ENCODE measurements around the gene CDKAL1.

CDKAL1 gene

GRCh38 chr6:20687494-20687893, 153.2 kb downstream of the CDKAL1 start:
- Histone ChIP-seq H3K4me1 (ENCODE audit: insufficient read depth, low read length) (peaks cover 4% of the 10 kb centered on the region), H3K9me3 (ENCODE audit: low read length) (no peaks in the 10 kb centered on the region), H3K36me3 (ENCODE audit: insufficient read depth, low read length) (no peaks in the 10 kb centered on the region), H2AFZ (ENCODE audit: low read depth, low read length) (no peak overlapping the region), H3K27me3 (ENCODE audit: insufficient read depth, low read length) (no peaks in the 10 kb centered on the region), H3K4me3 (ENCODE audit: low read length) (no peak overlapping the region)

- H3K27me3 ChIP-seq (ENCODE audit: insufficient read depth, low read length): no peaks in the 10 kb centered on the region
- H3K4me3 ChIP-seq (ENCODE audit: low read length): no peak overlapping the region
- no peaks in the 10 kb centered on the region for H3K36me3 ChIP-seq (ENCODE audit: insufficient read depth, low read length)
- H3K9me3 ChIP-seq (ENCODE audit: low read length): no peaks in the 10 kb centered on the region
- no peak overlapping the region for H2AFZ ChIP-seq (ENCODE audit: low read depth, low read length)
- H3K4me1 ChIP-seq (ENCODE audit: insufficient read depth, low read length): peaks cover 4% of the 10 kb centered on the region
Measured at GRCh38 chr6:20688710-20689500, 154.6 kb downstream of the CDKAL1 start.

- peaks cover 4% of the 10 kb centered on the region for H3K4me1 ChIP-seq (ENCODE audit: insufficient read depth, low read length)
- H3K4me3 ChIP-seq (ENCODE audit: low read length): no peak overlapping the region
- no peaks in the 10 kb centered on the region for H3K27me3 ChIP-seq (ENCODE audit: insufficient read depth, low read length)
- no peaks in the 10 kb centered on the region for H3K9me3 ChIP-seq (ENCODE audit: low read length)
- no peaks in the 10 kb centered on the region for H3K36me3 ChIP-seq (ENCODE audit: insufficient read depth, low read length)
- no peak overlapping the region for H2AFZ ChIP-seq (ENCODE audit: low read depth, low read length)
Measured at GRCh38 chr6:20691185-20691584, 156.9 kb downstream of the CDKAL1 start.

GRCh38 chr6:20692023-20692422, 157.8 kb downstream of the CDKAL1 start:
- H3K36me3 ChIP-seq (ENCODE audit: insufficient read depth, low read length): no peaks in the 10 kb centered on the region
- peaks cover 4% of the 10 kb centered on the region for H3K4me1 ChIP-seq (ENCODE audit: insufficient read depth, low read length)
- H3K9me3 ChIP-seq (ENCODE audit: low read length): no peaks in the 10 kb centered on the region
- H2AFZ ChIP-seq (ENCODE audit: low read depth, low read length): no peak overlapping the region
- H3K4me3 ChIP-seq (ENCODE audit: low read length): no peak overlapping the region
- no peaks in the 10 kb centered on the region for H3K27me3 ChIP-seq (ENCODE audit: insufficient read depth, low read length)

- no peaks in the 10 kb centered on the region for H3K9me3 ChIP-seq (ENCODE audit: low read length)
- peaks cover 4% of the 10 kb centered on the region for H3K4me1 ChIP-seq (ENCODE audit: insufficient read depth, low read length)
- no peak overlapping the region for H2AFZ ChIP-seq (ENCODE audit: low read depth, low read length)
- H3K27me3 ChIP-seq (ENCODE audit: insufficient read depth, low read length): no peaks in the 10 kb centered on the region
- no peak overlapping the region for H3K4me3 ChIP-seq (ENCODE audit: low read length)
- H3K36me3 ChIP-seq (ENCODE audit: insufficient read depth, low read length): no peaks in the 10 kb centered on the region
Measured at GRCh38 chr6:20693466-20694063, 159.3 kb downstream of the CDKAL1 start.

- Histone ChIP-seq H3K27me3 (ENCODE audit: insufficient read depth, low read length) (no peaks in the 10 kb centered on the region), H3K36me3 (ENCODE audit: insufficient read depth, low read length) (no peaks in the 10 kb centered on the region), H2AFZ (ENCODE audit: low read depth, low read length) (no peak overlapping the region), H3K9me3 (ENCODE audit: low read length) (no peaks in the 10 kb centered on the region), H3K4me3 (ENCODE audit: low read length) (no peak overlapping the region), H3K4me1 (ENCODE audit: insufficient read depth, low read length) (no peaks in the 10 kb centered on the region)
Measured at GRCh38 chr6:20696676-20697075, 162.4 kb downstream of the CDKAL1 start.

- Histone ChIP-seq H3K9me3 (ENCODE audit: low read length) (no peaks in the 10 kb centered on the region), H3K36me3 (ENCODE audit: insufficient read depth, low read length) (no peaks in the 10 kb centered on the region), H3K4me3 (ENCODE audit: low read length) (no peak overlapping the region), H3K4me1 (ENCODE audit: insufficient read depth, low read length) (no peaks in the 10 kb centered on the region), H2AFZ (ENCODE audit: low read depth, low read length) (no peak overlapping the region), H3K27me3 (ENCODE audit: insufficient read depth, low read length) (no peaks in the 10 kb centered on the region)
Measured at GRCh38 chr6:20698675-20699074, 164.4 kb downstream of the CDKAL1 start.

GRCh38 chr6:20699402-20699801, 165.1 kb downstream of the CDKAL1 start:
- Histone ChIP-seq H3K4me3 (ENCODE audit: low read length) (no peak overlapping the region), H2AFZ (ENCODE audit: low read depth, low read length) (no peak overlapping the region), H3K36me3 (ENCODE audit: insufficient read depth, low read length) (no peaks in the 10 kb centered on the region), H3K4me1 (ENCODE audit: insufficient read depth, low read length) (no peaks in the 10 kb centered on the region), H3K27me3 (ENCODE audit: insufficient read depth, low read length) (no peaks in the 10 kb centered on the region), H3K9me3 (ENCODE audit: low read length) (no peaks in the 10 kb centered on the region)

- no peaks in the 10 kb centered on the region for H3K36me3 ChIP-seq (ENCODE audit: insufficient read depth, low read length)
Measured at GRCh38 chr6:20700375-20700774, 166.1 kb downstream of the CDKAL1 start.

GRCh38 chr6:20702366-20702765, 168.1 kb downstream of the CDKAL1 start:
- H3K4me1 ChIP-seq (ENCODE audit: insufficient read depth, low read length): no peaks in the 10 kb centered on the region
- H3K4me3 ChIP-seq (ENCODE audit: low read length): no peak overlapping the region
- H2AFZ ChIP-seq (ENCODE audit: low read depth, low read length): no peak overlapping the region
- H3K27me3 ChIP-seq (ENCODE audit: insufficient read depth, low read length): no peaks in the 10 kb centered on the region
- H3K9me3 ChIP-seq (ENCODE audit: low read length): no peaks in the 10 kb centered on the region
- no peaks in the 10 kb centered on the region for H3K36me3 ChIP-seq (ENCODE audit: insufficient read depth, low read length)

More at GRCh38 chr6:20700375-20700774, 166.1 kb downstream of the CDKAL1 start:
- H3K9me3 ChIP-seq (ENCODE audit: low read length): no peaks in the 10 kb centered on the region
- H3K27me3 ChIP-seq (ENCODE audit: insufficient read depth, low read length): no peaks in the 10 kb centered on the region
- H3K4me1 ChIP-seq (ENCODE audit: insufficient read depth, low read length): no peaks in the 10 kb centered on the region
- no peak overlapping the region for H2AFZ ChIP-seq (ENCODE audit: low read depth, low read length)
- H3K4me3 ChIP-seq (ENCODE audit: low read length): no peak overlapping the region

GRCh38 chr6:20703049-20703448, 168.8 kb downstream of the CDKAL1 start:
- H3K4me1 ChIP-seq (ENCODE audit: insufficient read depth, low read length): no peaks in the 10 kb centered on the region

GRCh38 chr6:20704325-20705025, 170.2 kb downstream of the CDKAL1 start:
- H2AFZ ChIP-seq (ENCODE audit: low read depth, low read length): no peak overlapping the region
- no peaks in the 10 kb centered on the region for H3K27me3 ChIP-seq (ENCODE audit: insufficient read depth, low read length)
- no peaks in the 10 kb centered on the region for H3K36me3 ChIP-seq (ENCODE audit: insufficient read depth, low read length)
- H3K9me3 ChIP-seq (ENCODE audit: low read length): no peaks in the 10 kb centered on the region
- no peak overlapping the region for H3K4me3 ChIP-seq (ENCODE audit: low read length)
- no peaks in the 10 kb centered on the region for H3K4me1 ChIP-seq (ENCODE audit: insufficient read depth, low read length)

More at GRCh38 chr6:20703049-20703448, 168.8 kb downstream of the CDKAL1 start:
- Histone ChIP-seq H2AFZ (ENCODE audit: low read depth, low read length) (no peak overlapping the region), H3K9me3 (ENCODE audit: low read length) (no peaks in the 10 kb centered on the region), H3K4me3 (ENCODE audit: low read length) (no peak overlapping the region), H3K36me3 (ENCODE audit: insufficient read depth, low read length) (no peaks in the 10 kb centered on the region), H3K27me3 (ENCODE audit: insufficient read depth, low read length) (no peaks in the 10 kb centered on the region)

GRCh38 chr6:20705741-20706140, 171.5 kb downstream of the CDKAL1 start:
- Histone ChIP-seq H3K4me1 (ENCODE audit: insufficient read depth, low read length) (no peaks in the 10 kb centered on the region), H3K27me3 (ENCODE audit: insufficient read depth, low read length) (no peaks in the 10 kb centered on the region), H3K36me3 (ENCODE audit: insufficient read depth, low read length) (no peaks in the 10 kb centered on the region), H2AFZ (ENCODE audit: low read depth, low read length) (no peak overlapping the region), H3K9me3 (ENCODE audit: low read length) (no peaks in the 10 kb centered on the region), H3K4me3 (ENCODE audit: low read length) (no peak overlapping the region)

Measured in neuron (in vitro differentiated cells).